Measurements from ENCODE around the gene DCUN1D2.

DNA sequence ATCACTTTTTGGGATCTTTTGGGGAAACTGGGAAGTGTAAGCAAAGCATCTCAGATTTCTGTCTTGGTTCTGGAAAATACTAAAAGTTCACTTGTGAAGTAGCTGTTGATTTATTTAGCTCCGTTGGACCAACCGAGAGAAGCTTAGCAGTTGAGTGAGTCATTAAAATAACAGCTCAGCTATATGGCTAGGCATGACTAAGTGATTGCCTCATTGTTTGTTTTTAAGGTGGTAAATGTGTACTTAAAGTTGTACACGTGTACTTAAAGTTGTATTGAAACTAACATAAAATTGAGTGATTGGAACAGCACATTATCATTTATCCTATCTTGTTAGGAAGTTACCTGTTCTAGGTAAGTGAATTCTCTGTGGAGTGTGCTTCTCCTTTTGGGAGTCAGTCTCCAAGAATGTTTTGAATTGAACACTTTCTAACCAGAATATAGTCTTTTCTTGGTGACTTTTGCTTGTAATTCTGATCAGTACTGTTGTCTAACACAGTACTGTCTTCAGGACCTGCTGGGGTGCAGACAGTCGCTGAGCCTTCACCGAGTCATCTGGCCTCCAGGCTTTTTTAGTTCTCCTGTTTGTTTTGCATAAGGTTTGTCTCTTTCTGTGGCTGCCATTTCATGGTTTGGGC lies 2.9 kb upstream of the DCUN1D2 start:
- TF ChIP-seq, protein P1, sequence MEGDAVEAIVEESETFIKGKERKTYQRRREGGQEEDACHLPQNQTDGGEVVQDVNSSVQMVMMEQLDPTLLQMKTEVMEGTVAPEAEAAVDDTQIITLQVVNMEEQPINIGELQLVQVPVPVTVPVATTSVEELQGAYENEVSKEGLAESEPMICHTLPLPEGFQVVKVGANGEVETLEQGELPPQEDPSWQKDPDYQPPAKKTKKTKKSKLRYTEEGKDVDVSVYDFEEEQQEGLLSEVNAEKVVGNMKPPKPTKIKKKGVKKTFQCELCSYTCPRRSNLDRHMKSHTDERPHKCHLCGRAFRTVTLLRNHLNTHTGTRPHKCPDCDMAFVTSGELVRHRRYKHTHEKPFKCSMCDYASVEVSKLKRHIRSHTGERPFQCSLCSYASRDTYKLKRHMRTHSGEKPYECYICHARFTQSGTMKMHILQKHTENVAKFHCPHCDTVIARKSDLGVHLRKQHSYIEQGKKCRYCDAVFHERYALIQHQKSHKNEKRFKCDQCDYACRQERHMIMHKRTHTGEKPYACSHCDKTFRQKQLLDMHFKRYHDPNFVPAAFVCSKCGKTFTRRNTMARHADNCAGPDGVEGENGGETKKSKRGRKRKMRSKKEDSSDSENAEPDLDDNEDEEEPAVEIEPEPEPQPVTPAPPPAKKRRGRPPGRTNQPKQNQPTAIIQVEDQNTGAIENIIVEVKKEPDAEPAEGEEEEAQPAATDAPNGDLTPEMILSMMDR (IDR thresholded peaks at IDR 0.05) = no peak
- TF ChIP-seq EZH2 (IDR thresholded peaks at IDR 0.05) (no peak), EZH2phosphoT487 (IDR thresholded peaks at IDR 0.05) (no peak)
